Liver (tissue), 3 donors: ENCODE measurements around the gene HS6ST3.

Source experiments
- GABPA ChIP-seq, 2 donors: IDR thresholded peaks in 1 of 2; conservative IDR thresholded peaks in 1 of 2; 2 replicates each; pipeline ENCODE4 v1.6.1; 2016; ENCODE audit warnings: antibody characterized with exemption in 2 of 2, mild to moderate bottlenecking in 1 of 2, moderate library complexity in 1 of 2
- TAF1 ChIP-seq: conservative IDR thresholded peaks from 2 replicates; pipeline ENCODE4 v1.6.1; 2016; ENCODE audit warnings: antibody characterized with exemption, mild to moderate bottlenecking
- TF ChIP-seq, protein P1 (sequence below): fragments of 150-350 bp; IDR thresholded peaks from 2 replicates; pipeline ENCODE4 v1.5.1; 2017; ENCODE audit warnings: improper control_type of control experiment, low read depth, low read length; ENCODE audit not compliant: missing input control
- TF ChIP-seq, protein P2 (sequence below): IDR thresholded peaks from 2 replicates; pipeline ENCODE4 v1.6.1; 2016; ENCODE audit warnings: antibody characterized with exemption
- donor health status: healthy.
- donor health status: healthy.

DNA sequence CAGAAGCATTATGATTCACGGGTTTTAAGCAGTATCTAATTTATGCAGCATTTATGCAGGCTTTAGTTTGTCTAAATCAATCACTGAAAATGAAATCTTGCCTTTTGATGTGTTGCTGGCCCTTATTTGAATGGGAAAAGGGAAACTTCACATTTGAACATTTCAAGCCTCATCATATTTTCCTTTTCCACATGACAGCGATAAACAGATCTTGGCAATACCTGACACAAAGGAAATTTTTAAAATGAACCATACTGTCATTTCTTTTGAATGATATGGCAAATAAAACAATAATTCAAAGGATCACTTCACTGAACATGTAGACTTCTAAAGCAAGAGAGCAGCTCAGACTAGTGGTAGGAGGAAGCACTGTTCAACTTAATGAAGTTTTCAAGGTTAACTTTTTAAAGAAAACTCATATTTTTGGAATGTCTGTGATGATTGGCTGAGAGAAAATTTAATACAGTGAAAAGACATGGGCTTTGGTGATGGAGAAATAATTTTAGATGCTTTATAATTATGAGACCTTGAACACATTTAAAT is 706.3 kb downstream of the HS6ST3 start:
- TF ChIP-seq GABPA (IDR thresholded peaks at IDR 0.05 in 1 of 2, conservative IDR thresholded peaks at IDR 0.05 in 1 of 2) (no peak), TAF1 (no peak)
- TF ChIP-seq, protein P1, sequence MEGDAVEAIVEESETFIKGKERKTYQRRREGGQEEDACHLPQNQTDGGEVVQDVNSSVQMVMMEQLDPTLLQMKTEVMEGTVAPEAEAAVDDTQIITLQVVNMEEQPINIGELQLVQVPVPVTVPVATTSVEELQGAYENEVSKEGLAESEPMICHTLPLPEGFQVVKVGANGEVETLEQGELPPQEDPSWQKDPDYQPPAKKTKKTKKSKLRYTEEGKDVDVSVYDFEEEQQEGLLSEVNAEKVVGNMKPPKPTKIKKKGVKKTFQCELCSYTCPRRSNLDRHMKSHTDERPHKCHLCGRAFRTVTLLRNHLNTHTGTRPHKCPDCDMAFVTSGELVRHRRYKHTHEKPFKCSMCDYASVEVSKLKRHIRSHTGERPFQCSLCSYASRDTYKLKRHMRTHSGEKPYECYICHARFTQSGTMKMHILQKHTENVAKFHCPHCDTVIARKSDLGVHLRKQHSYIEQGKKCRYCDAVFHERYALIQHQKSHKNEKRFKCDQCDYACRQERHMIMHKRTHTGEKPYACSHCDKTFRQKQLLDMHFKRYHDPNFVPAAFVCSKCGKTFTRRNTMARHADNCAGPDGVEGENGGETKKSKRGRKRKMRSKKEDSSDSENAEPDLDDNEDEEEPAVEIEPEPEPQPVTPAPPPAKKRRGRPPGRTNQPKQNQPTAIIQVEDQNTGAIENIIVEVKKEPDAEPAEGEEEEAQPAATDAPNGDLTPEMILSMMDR, result no peak
- TF ChIP-seq, protein P2, sequence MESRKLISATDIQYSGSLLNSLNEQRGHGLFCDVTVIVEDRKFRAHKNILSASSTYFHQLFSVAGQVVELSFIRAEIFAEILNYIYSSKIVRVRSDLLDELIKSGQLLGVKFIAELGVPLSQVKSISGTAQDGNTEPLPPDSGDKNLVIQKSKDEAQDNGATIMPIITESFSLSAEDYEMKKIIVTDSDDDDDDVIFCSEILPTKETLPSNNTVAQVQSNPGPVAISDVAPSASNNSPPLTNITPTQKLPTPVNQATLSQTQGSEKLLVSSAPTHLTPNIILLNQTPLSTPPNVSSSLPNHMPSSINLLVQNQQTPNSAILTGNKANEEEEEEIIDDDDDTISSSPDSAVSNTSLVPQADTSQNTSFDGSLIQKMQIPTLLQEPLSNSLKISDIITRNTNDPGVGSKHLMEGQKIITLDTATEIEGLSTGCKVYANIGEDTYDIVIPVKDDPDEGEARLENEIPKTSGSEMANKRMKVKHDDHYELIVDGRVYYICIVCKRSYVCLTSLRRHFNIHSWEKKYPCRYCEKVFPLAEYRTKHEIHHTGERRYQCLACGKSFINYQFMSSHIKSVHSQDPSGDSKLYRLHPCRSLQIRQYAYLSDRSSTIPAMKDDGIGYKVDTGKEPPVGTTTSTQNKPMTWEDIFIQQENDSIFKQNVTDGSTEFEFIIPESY, result no peak
